Breast epithelium (tissue), 3 donors: ENCODE measurements around the gene NTSR1.

ENCODE experiments used
- POLR2A ChIP-seq: fragments of 450-650 bp; IDR thresholded peaks from one replicate; pipeline ENCODE4 v1.6.1; 2016; ENCODE audit warnings: antibody characterized with exemption, mild to moderate bottlenecking, moderate library complexity
- TF ChIP-seq, protein P1 (sequence below), 3 donors: fragments of 450-650 bp; IDR thresholded peaks; one replicate each; pipeline ENCODE4 v1.5.1; 2016 to 2017; ENCODE audit warnings: antibody characterized with exemption in 3 of 3, mild to moderate bottlenecking in 3 of 3, moderate library complexity in 3 of 3

DNA sequence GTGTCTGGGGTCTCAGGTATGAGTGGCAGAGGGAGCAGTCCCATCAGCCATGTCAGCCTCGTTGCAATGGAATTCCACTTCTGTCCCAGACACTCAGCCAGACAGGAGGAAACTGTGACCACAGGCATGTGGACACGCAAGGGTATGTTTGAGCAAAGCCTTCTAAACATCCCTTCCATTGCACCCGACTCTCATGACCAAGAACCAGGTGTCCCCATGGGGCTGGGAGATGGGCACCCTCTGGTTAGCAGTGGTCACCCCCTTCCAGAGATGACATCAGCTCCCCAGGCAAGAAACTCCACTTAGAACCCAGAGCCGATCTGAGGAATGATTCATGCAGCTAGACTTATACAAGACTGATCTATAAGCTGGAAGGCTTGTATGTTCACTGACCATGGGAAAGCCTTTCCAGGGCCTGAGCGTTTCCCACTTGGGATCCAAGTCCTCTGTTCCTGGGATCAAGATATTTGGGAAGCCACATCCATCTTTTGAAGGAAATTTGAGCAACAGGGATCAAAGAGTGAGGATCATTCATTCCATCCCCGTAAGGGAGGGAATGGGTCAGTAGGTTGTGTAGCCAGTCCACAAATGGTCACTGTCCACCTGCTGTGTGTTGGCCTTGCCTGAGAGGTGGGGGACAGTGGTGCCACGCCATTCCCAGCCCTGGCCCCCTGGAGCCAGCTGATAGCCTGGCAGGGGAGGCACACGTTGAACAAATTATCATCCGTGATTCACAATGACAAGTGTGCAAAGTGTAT is 83.7 kb downstream of the NTSR1 start:
- TF ChIP-seq, protein P1, sequence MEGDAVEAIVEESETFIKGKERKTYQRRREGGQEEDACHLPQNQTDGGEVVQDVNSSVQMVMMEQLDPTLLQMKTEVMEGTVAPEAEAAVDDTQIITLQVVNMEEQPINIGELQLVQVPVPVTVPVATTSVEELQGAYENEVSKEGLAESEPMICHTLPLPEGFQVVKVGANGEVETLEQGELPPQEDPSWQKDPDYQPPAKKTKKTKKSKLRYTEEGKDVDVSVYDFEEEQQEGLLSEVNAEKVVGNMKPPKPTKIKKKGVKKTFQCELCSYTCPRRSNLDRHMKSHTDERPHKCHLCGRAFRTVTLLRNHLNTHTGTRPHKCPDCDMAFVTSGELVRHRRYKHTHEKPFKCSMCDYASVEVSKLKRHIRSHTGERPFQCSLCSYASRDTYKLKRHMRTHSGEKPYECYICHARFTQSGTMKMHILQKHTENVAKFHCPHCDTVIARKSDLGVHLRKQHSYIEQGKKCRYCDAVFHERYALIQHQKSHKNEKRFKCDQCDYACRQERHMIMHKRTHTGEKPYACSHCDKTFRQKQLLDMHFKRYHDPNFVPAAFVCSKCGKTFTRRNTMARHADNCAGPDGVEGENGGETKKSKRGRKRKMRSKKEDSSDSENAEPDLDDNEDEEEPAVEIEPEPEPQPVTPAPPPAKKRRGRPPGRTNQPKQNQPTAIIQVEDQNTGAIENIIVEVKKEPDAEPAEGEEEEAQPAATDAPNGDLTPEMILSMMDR (IDR thresholded peaks at IDR 0.05), result no peak
- TF ChIP-seq POLR2A, result no peak
